Motor neuron (in vitro differentiated cells): ENCODE results near the gene PRUNE2. TPM values are rescaled to one million over a fixed set of nuclear protein-coding genes. Genes with fewer than 3 reads are reported as not detected.

Experiments used
- ATAC-seq, 8 experiments: fragments of 200-7000 bp; cut with Tn5 transposase; replicated peaks in 6 of 8; 2 replicates each; pipeline ENCODE4 v1.8.0; 2021; ENCODE audit warnings: mild to moderate bottlenecking in 8 of 8, moderate library complexity in 8 of 8
- H3K27ac ChIP-seq, 2 donors: fragments of 250-450 bp; sonication (Bioruptor Pico); 2 replicates each; pipeline ENCODE4 v1.9.0; 2021; ENCODE audit warnings: antibody characterized with exemption in 2 of 2, mild to moderate bottlenecking in 2 of 2, moderate library complexity in 1 of 2
- H3K4me1 ChIP-seq, 2 donors: fragments of 250-450 bp; sonication (Bioruptor Pico); replicated peaks in 1 of 2; 2 replicates each; pipeline ENCODE4 v1.6.1; 2021; ENCODE audit warnings: antibody characterized with exemption in 2 of 2, mild to moderate bottlenecking in 2 of 2, moderate library complexity in 1 of 2
- H3K4me3 ChIP-seq, 5 donors: fragments of 250-450 bp; sonication (Bioruptor Pico); 2 replicates each; pipeline ENCODE4 v1.9.0; 2021; ENCODE audit warnings: antibody characterized with exemption in 5 of 5, mild to moderate bottlenecking in 5 of 5, moderate library complexity in 4 of 5
- WGBS, 10 experiments: fragments of 450-650 bp; shearing (Covaris generic); methylation state at CpG; one replicate each; pipeline ENCODE4 v1.0.0; 2022; 5-methylcytosine and 5-hydroxymethylcytosine counted together
- in situ Hi-C, 9 experiments: fragments of 400-800 bp; cut with MboI; loops; one replicate each; pipeline ENCODE4 v1.15.0; 2021; ENCODE audit warnings: low sequenced_read_pairs in 9 of 9, low pct_unique_long_range_greater_than_20kb in 2 of 9; ENCODE audit not compliant: unreplicated experiment in 9 of 9
- total RNA-seq, 8 experiments: library from RNA; unstranded; fragments of 300-600 nt; gene quantifications; 2 replicates each; pipeline versions ENCODE4 v1.2.3 to v1.2.4, GENCODE V29; 2022

Gene PRUNE2
- total RNA-seq, 8 experiments from 2014 or later = 0.56 to 54.5 (median 11.4) TPM

- no peak for ATAC-seq
- Histone ChIP-seq H3K27ac (no peak overlapping the region), H3K4me3 (no peak overlapping the region), H3K4me1 (peaks cover 6 to 10% of the 10 kb centered on the region in 2 donors)
- in situ Hi-C loops = no loop called here
- WGBS, 10 experiments = 10 to 100% (median 64%) methylated on average over 1 to 4 of the region's 6 CpGs; no CpG with 5 or more reads in 3 of the 10 experiments
These were observed 7.9 kb downstream of the PRUNE2 start for GRCh38 chr9:76897804-76898525.

- Histone ChIP-seq H3K27ac (no peak overlapping the region), H3K4me1 (peaks cover 6 to 11% of the 10 kb centered on the region in 2 donors), H3K4me3 (no peak overlapping the region)
- in situ Hi-C loops = no loop called here
- WGBS, 10 experiments = 60 to 100% (median 93%) methylated on average over 1 to 3 of the region's 3 CpGs; no CpG with 5 or more reads in 1 of the 10 experiments
- no peak for ATAC-seq
These were observed 9.9 kb downstream of the PRUNE2 start for GRCh38 chr9:76896035-76896434.

- peaks cover 6 to 11% of the 10 kb centered on the region in 2 donors for H3K4me1 ChIP-seq
- in situ Hi-C loops = no loop called here
- H3K27ac ChIP-seq = no peak overlapping the region
- H3K4me3 ChIP-seq = no peak overlapping the region
- 46 to 100% (median 92%) methylated on average over 1 to 6 of the region's 6 CpGs; no CpG with 5 or more reads in 1 of the 10 experiments for WGBS, 10 experiments
- no peak for ATAC-seq
These were observed 10.7 kb downstream of the PRUNE2 start for GRCh38 chr9:76895186-76895585.

GRCh38 chr9:76894198-76894597 lies 11.7 kb downstream of the PRUNE2 start:
- peak in 1 of 8 experiments; percentile 57 for ATAC-seq
- WGBS, 10 experiments = 30 to 100% (median 83%) methylated on average over 1 to 4 of the region's 5 CpGs; no CpG with 5 or more reads in 1 of the 10 experiments
- H3K4me3 ChIP-seq = no peak overlapping the region
- in situ Hi-C loops = no loop called here
- H3K27ac ChIP-seq = no peak overlapping the region
- H3K4me1 ChIP-seq = peaks cover 6 to 11% of the 10 kb centered on the region in 2 donors

GRCh38 chr9:76893395-76893932 lies 12.4 kb downstream of the PRUNE2 start:
- Histone ChIP-seq H3K27ac (no peak overlapping the region), H3K4me3 (no peak overlapping the region), H3K4me1 (peaks cover 6 to 11% of the 10 kb centered on the region in 2 donors)
- WGBS, 10 experiments = 0 to 100% (median 50%) methylated on average over 1 to 4 of the region's 4 CpGs
- ATAC-seq = peak in 5 of 8 experiments; percentile 76 to 96 (median 94)
- in situ Hi-C loops = no loop called here

- H3K4me3 ChIP-seq = no peak overlapping the region
- H3K4me1 ChIP-seq = peaks cover 10 to 20% of the 10 kb centered on the region in 2 donors
- in situ Hi-C loops = no loop called here
- H3K27ac ChIP-seq = no peak overlapping the region
- no peak for ATAC-seq
- WGBS, 10 experiments = 20 to 96% (median 71%) methylated on average over 1 to 5 of the region's 5 CpGs; no CpG with 5 or more reads in 3 of the 10 experiments
These were observed 14.0 kb downstream of the PRUNE2 start for GRCh38 chr9:76891874-76892273.

- in situ Hi-C loops = no loop called here
- no peak for ATAC-seq
- H3K27ac ChIP-seq = no peak overlapping the region
- peaks cover 10 to 26% of the 10 kb centered on the region in 2 donors for H3K4me1 ChIP-seq
- 60 to 100% (median 100%) methylated on average over 1 to 4 of the region's 5 CpGs; no CpG with 5 or more reads in 3 of the 10 experiments for whole genome bisulfite sequencing, 10 experiments
- no peak overlapping the region for H3K4me3 ChIP-seq
These were observed 14.6 kb downstream of the PRUNE2 start for GRCh38 chr9:76891279-76891678.

- in situ Hi-C loops = no loop called here
- 0 to 84% (median 14%) methylated on average over 3 to 7 of the region's 7 CpGs; no CpG with 5 or more reads in 1 of the 10 experiments for WGBS, 10 experiments
- Histone ChIP-seq H3K4me1 (peaks cover 4 to 16% of the 10 kb centered on the region in 2 donors), H3K4me3 (no peak overlapping the region), H3K27ac (peak overlapping the region; percentile 67 to 85)
- peak in 6 of 8 experiments; percentile 28 to 98 (median 98) for ATAC-seq
These were observed 18.0 kb downstream of the PRUNE2 start for GRCh38 chr9:76887951-76888350.

GRCh38 chr9:76887003-76887821 lies 18.7 kb downstream of the PRUNE2 start:
- Histone ChIP-seq H3K4me1 (peaks cover 4 to 15% of the 10 kb centered on the region in 2 donors), H3K4me3 (no peak overlapping the region), H3K27ac (peak overlapping the region; percentile 67 to 85)
- in situ Hi-C loops = no loop called here
- 0 to 71% (median 43%) methylated on average over 1 to 5 of the region's 5 CpGs; no CpG with 5 or more reads in 1 of the 10 experiments for WGBS, 10 experiments
- peak in 7 of 8 experiments; percentile 48 to 63 (median 60) for ATAC-seq

GRCh38 chr9:76886318-76886717 lies 19.6 kb downstream of the PRUNE2 start:
- in situ Hi-C loops = no loop called here
- no peak overlapping the region for H3K4me3 ChIP-seq
- no peak overlapping the region for H3K27ac ChIP-seq
- no peak for ATAC-seq
- WGBS, 10 experiments = 92 to 100% (median 100%) methylated on average over 1 to 3 of the region's 3 CpGs; no CpG with 5 or more reads in 1 of the 10 experiments
- H3K4me1 ChIP-seq = peaks cover 4 to 15% of the 10 kb centered on the region in 2 donors

GRCh38 chr9:76884823-76885222 lies 21.1 kb downstream of the PRUNE2 start:
- Histone ChIP-seq H3K27ac (no peak overlapping the region), H3K4me1 (peaks cover 4 to 15% of the 10 kb centered on the region in 2 donors), H3K4me3 (no peak overlapping the region)
- no peak for ATAC-seq
- 86 to 100% (median 96%) methylated on average over 1 of the region's 1 CpG; no CpG with 5 or more reads in 6 of the 10 experiments for WGBS, 10 experiments
- in situ Hi-C loops = no loop called here

- H3K4me1 ChIP-seq = peaks cover 4 to 15% of the 10 kb centered on the region in 2 donors
- H3K27ac ChIP-seq = no peak overlapping the region
- WGBS, 10 experiments = 40 to 100% (median 75%) methylated on average over 1 to 3 of the region's 3 CpGs; no CpG with 5 or more reads in 3 of the 10 experiments
- in situ Hi-C loops = no loop called here
- H3K4me3 ChIP-seq = no peak overlapping the region
- ATAC-seq = peak in 1 of 8 experiments; percentile 28
These were observed 22.5 kb downstream of the PRUNE2 start for GRCh38 chr9:76883341-76883855.
